ENCODE measurements around the gene HORMAD2.
"Not testable (repeated sequence)": the region's sequence is repeated elsewhere in the genome, so short reads cannot be mapped to it uniquely, and the experiment has no call there.

Gene HORMAD2

GRCh38 chr22:30195245-30196140 lies 115.2 kb downstream of the HORMAD2 start:
- no peak for DNase-seq

DNA sequence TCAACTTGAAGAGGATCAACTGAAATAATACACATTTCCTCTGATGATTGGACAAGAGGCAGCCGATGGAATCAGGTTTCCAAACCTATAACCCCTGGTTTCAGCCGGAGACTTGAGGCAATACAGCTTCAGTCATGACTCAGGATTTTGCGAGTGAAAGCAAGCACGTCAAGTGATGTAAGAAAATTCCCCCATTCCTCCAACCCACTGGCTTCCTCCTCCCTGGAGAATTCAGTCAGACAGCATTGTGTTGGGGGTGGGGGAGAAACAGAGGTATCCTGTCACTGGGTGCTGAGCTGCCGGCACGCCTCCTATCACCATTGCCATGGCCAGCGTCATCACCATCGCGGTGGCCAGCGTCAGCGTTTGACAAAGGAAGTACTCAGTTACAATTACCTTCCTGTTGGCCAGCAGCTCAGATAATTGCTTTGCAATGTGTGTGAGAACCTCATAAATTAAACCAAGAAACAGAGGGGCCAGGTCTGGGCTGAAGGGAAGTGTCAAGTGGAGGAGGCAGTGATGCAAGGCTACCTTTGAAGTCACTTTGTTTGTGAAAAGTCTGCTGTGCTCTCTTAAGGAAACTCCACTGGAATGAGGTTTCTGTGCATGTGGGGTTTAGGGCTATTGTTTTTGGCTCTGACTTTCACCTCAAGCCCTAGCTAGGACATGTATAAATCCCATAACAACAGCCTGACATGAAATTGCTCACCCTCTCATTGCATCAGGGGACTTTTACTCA lies 116.0 kb downstream of the HORMAD2 start:
- DNase-seq = peak; percentile 83

GRCh38 chr22:30196880-30197336 lies 116.6 kb downstream of the HORMAD2 start:
- no peak for DNase-seq

DNA sequence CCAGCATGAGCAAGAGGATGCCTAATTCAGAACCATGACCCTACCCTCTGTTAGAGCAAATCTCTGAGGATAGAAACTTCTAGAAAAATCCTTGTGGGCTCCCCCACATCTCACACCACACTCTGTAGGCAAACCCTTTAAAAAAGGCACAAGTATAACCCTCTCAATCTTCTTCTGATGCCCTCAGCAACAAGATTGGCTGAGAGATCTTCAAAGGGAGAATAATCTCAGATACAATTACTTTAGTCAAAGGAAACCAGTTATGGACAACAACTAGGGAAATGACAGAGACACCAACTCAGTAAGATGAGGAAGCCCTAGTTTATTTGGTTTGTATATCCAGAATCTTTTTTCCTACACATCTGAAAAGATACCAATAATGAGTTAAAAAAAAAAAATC lies 117.1 kb downstream of the HORMAD2 start:
- no peak for DNase-seq

GRCh38 chr22:30198152-30198825 lies 118.0 kb downstream of the HORMAD2 start:
- DNase-seq = no peak

GRCh38 chr22:30198921-30199320 lies 118.7 kb downstream of the HORMAD2 start:
- DNase-seq = no peak

- not testable (repeated sequence) for DNase-seq
These were observed 120.6 kb downstream of the HORMAD2 start for GRCh38 chr22:30200905-30201304.

DNA sequence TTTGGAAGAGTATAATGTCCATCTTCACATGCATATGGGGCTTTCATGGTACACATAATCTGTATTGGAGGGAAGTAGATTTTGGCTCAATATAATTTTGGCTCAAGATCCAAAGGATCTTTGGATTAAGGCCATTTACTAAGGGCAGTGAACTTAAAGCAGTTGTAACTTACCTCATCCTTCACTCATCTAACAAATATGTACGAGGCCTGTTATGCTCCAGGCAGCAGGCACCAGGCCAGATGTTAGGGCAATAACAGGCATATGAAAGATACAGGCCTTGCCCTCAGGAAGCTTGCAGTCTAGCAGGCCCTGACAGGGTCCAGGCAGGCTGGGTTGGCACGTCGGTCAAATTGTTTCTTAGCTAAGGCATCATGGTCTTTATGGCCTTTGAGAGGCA lies 121.7 kb downstream of the HORMAD2 start:
- DNase-seq = no peak

GRCh38 chr22:30202531-30203006 lies 122.3 kb downstream of the HORMAD2 start:
- DNase-seq = peak; percentile 28

DNA sequence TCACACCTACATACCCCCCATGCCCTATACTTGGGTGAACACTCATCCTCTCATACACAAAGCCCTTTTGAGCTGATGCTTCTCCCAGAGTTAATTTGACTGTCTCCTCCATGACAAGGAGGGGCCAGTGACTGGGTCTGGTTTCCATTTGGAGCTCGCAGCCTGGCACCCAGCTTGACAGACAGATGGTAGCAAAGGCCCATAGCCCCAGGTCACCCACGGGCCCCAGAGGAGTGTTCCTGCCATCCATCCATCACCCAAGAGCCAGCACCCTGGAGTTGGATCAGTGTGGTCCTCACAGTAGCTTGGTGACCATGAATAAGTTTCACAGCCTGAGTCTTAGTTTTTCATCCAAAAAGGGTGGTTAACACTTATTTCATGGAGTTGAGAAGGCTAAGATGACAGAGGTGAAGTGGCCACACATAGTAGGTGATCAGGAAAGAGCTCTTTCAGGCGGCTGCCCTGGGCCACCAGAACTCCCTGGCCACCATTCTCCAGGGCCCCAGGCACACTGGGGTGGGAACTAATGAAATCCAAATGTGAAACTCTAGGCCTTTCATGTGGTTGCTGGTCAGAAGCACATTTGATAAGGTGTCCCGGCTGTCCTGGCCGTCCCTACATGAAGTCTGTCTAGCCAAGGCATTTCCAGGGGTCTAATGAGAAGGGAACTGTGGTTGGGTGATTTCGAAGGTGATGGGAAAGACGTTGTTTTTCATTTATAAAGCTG lies 123.9 kb downstream of the HORMAD2 start:
- DNase-seq = peak; percentile 39

DNA sequence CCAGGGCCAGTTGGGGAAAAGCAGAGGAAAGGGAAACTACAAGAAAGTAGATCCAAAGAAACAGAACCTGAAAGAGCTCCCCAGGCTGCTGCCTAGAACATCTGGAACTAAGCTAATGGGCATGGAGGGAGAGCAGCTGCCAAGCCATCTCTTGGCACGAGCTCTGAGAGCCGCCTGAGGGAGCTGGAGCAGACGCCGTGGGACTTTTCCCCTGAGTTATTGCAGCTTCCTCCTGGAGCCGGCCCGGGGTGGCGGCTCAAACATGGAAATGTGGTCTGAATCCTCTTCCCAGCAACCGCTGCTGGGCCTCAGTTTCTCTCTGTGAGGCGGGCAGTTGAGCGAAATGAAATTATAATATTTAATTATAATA lies 124.5 kb downstream of the HORMAD2 start:
- no peak for DNase-seq

DNA sequence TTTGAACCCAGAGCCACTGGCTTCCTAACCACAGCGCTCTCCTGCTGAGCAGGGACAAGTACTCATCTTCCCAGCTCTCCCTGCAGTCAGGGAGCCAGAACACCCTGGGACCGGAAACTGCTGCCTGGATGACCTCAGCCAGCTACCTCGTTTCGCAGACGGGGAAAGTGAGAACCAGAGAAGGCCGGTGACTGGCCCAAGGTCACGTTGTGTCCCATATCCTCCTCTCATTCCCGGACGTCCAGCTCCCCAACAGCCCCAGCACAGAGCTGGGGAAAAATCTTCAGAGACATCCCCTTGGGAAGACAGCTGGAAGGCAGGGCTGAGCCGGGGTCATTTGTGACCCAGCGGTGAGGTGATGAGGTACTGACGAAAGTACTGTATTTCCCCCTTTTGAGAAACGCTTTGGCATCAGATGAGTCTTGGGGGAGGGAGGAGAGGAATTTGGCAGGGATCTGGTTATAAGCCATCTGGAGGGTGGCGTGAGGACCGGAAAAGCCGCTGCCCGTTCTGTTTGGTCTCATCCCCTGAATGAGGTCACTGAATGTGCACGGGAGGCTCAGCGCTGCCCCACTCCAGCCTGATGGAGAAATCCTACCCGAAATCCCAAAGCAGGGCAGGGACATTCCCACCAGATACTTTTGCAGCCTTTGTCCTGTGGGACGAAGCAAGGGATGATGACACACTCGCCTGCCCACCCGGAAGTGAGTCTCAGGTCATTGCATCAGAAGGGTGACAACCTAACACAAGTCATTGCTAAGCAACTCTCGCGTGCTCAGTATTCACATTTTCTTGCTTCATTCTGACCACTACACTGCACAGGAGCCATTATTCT lies 125.2 kb downstream of the HORMAD2 start:
- peak; percentile 24 for DNase-seq

DNA sequence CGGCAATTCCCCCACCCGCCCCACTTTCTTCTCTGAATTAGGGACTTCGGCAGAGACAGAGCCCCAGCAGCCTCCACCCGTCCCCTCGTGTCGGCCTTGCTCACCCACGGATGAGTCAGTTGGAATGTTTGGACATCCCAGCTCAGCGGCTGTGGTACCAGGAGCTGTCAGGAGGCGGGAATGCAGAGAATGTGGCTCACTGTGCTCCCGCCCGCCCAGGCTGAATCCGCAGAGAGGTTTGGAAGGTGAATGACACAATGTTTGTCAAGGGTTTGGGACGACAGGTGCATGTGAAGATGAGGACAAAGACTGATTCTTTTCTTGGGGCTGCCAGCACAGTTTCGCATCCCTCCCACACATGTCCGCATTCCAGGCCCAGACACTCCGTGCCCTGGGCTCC lies 126.7 kb downstream of the HORMAD2 start:
- peak; percentile 33 for DNase-seq

DNA sequence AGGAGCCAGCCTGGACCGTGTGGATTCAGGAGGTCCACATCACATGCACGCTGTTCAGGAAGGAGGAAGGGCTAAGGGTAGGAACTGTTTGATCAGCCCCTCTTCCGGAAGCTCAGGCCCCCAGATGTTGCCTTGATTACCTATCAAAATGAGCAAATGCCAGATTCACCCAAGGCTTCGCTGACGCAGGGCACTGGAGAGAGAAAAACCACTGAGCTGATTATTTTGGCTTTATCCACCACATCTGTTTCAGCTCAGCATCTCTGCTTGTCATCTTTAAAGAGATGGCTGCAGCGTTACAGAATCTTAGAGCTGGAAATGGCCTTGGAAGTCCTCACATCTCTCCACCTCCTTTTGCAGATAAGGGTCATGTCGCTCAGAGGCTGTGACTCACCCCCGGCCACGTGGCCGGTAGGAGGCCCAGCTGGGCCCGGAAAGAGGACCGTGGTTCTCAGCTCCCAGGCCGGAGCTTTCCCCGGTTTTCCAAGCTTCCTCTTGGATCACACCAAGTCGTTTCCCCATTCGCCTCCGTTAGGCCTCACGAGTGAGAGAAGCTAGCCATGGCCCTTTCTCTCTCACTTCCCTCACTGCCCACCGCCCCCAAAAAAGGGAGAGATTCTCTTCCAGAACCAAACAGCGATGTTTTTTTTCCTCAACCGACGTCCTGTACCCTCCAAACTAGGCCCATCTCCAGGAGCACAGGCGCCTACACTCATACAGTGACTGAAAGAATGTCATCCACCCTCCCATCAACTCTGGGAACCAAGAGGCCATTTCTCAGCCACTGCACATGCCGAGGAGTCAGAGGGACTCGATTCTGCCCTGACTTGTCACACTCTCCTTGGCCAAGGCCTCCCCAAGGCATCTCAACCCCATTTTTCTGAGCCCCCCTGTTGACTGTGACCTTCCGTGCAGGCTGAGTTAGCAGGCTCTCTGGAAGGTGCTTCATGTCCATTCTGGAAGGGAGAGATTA lies 128.7 kb downstream of the HORMAD2 start:
- no peak for DNase-seq

GRCh38 chr22:30209642-30210041 lies 129.4 kb downstream of the HORMAD2 start:
- DNase-seq = no peak

DNA sequence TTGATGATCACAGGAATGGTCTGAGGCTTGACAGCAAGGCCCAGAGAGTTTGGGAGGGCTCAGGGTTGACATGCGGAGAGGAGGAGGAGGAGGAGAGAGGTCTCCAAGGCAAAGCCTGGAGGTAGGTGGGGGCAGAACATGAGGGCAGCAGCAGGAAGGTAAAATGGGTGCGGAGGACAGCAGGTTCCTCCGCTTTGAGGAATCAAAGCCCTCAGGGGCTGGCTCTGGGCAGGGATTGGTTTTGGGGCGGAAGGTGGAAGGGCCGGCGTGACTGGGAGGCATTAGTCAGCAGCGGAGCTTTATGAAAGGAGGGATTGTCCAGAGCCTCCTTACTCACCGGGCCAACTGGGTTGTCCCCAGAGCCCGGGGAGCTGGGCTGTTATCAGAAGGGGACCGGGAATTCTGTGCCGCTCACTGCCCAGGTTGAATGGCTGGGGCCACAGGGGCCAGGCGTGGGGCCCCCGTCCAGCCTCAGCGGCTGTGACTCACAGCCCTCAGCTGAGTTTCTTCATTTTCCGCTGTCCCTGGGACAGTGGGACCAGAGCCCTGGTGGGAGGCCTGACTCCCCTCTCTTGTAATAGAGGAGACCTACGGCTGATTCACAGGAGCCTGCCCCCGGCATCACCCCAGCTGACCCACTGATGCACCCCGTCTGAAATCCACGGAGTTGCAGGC lies 130.1 kb downstream of the HORMAD2 start:
- DNase-seq = no peak

DNA sequence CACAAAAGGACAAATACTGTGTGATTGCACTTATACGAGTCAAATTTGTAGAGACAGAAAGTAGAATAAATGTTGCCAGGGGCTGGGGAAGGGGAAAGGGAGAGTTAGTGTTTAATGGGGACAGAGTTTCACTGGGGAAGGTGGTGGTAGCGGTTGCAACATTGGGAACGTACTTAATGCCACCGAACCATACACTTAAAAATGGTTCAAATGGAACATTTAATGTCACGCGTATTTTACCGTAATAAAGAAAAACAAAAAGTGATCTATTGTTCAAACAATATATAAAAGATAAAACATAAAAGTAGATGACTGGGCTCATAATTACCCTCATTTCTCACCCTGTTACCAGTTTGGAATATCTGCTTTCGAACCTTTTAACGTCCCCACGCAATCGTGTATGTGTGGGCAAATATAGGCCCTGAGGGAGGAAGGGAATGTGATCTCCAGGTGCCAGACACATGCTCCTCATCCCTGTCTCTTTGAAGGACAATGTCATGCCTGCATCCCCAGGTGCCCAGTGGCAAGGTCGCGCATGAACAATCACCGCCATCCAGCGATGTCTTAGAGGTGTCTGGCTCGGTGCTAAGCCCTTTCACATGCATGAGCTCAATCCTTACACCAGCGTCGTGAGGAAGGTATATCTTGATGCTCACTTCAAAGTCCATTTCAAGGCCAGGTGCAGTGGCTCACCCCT lies 131.0 kb downstream of the HORMAD2 start:
- DNase-seq = no peak

GRCh38 chr22:30212363-30212995 lies 132.2 kb downstream of the HORMAD2 start:
- no peak for DNase-seq

GRCh38 chr22:30212996-30213441 lies 132.8 kb downstream of the HORMAD2 start:
- no peak for DNase-seq

Measured in activated effector memory CD4-positive, alpha-beta T cell treated with anti-CD3 and anti-CD28 coated beads, Interleukin-2, amount 50 U/mL, for 16 hours (primary cell).